GM11168 (cell line): ENCODE results near the gene TAS1R2.
"Not testable (repeated sequence)": the region's sequence is repeated elsewhere in the genome, so short reads cannot be mapped to it uniquely, and the experiment has no call there.

Experiments
- in situ Hi-C: fragments of 300-500 bp; cut with MboI; formaldehyde crosslinking; loops from one replicate; pipeline ENCODE4 v1.12.0; 2022; ENCODE audit warnings: low sequenced_read_pairs; ENCODE audit not compliant: unreplicated experiment

The TAS1R2 gene

DNA sequence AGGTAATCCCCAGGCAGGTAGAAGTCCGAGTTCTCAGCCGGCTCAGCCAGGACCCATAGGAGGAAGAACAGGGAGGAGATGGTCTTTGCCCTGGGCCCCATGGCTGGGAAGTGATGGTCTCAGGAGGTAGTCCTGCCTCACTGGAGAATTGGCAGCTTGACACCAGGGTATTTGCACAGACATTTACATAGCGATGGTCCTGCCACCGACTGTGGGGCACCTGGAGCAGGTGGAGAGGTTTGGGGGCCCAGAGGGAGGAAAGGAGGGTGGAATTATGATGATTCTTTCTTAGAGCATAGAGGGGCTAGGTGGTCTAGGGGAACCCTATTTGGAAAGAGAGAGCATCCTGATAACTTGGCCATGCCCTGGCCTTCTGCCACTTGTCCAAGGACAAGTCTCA, at the start of gene TAS1R2:
TSS of gene TAS1R2 (minus strand) at position 101 of the 400 bp plus-strand sequence. CDS start at position 101, 0 bp downstream.
- in situ Hi-C loops = no loop called here

GRCh38 chr1:18907917-18908845, 48.7 kb upstream of the TAS1R2 start:
- in situ Hi-C loops = loop anchor here (5.0 to 25.0 kb wide), 2 partner anchors 44 to 204 kb away; no protein-coding TSS in a partner anchor

GRCh38 chr1:18907021-18907916, 47.8 kb upstream of the TAS1R2 start:
- in situ Hi-C loops = loop anchor here (5.0 to 25.0 kb wide), 2 partner anchors 45 to 205 kb away; no protein-coding TSS in a partner anchor

DNA sequence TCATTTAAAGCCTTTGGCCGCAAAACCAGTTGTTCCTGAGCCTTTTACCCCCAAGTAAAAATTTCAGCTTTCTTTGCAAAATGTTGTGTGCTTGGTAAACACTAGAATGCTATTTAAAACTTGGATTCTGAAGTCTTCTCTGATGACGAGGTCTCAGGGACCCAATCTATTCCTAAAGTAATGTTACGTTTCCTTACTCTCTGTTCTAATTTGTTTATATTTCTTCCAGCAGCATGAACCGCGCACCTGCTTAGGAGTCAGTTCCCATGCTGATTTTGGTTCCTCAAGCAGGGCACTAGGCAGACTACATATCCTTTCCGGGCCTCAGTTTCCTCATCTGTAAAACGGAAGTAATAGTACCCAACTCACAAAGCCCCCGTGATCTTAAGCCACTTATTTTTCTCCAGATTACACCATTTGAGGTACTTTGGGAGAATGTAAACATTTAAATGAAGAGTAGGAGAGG, 43.9 kb upstream of the TAS1R2 start:
- in situ Hi-C loops = loop anchor here (25.0 kb wide), 1 partner anchor 209 kb away; no protein-coding TSS in a partner anchor

DNA sequence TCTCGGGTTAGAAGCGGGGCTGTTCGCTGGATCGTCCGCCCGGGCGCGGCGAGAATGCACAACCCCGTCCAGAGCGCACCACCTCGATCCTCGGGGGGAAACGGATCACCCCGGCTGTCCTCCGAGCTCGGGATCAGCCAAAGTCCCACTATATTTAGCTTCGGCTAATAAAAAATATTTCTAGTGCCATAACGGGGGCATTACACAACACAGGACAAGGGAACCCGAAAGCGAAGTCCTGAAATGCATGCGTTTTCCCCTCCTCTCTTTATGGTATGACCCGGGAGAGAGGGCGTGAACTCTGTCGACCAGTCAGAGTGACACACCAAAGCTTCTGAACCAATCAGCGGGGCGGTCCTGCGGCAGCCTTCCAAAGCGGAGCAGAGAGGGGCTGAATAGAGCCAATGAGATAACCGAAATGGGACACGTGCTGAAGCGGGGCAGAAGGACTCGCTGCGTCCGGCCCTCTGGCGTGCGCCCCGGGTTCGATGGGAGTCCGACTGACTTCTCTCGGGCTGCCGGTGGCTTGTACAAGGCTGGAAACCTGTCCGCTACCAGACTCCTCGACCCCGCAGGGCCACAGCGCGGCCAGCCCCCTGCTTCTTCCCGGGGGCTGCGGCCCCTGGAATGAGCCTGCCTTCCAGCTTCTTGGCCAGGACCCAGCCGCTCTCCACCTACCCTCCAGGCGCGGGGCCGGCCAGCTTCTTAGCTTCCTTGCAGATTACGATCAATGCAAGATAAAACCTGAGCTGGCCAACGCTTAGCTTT, 43.2 kb upstream of the TAS1R2 start, which contains the start of gene ALDH4A1:
TSS of gene ALDH4A1 (minus strand) at position 33 of the 768 bp plus-strand sequence. CDS start at position 1, 32 bp downstream.
- in situ Hi-C loops = loop anchor here (25.0 kb wide), 1 partner anchor 210 kb away; no protein-coding TSS in a partner anchor

DNA sequence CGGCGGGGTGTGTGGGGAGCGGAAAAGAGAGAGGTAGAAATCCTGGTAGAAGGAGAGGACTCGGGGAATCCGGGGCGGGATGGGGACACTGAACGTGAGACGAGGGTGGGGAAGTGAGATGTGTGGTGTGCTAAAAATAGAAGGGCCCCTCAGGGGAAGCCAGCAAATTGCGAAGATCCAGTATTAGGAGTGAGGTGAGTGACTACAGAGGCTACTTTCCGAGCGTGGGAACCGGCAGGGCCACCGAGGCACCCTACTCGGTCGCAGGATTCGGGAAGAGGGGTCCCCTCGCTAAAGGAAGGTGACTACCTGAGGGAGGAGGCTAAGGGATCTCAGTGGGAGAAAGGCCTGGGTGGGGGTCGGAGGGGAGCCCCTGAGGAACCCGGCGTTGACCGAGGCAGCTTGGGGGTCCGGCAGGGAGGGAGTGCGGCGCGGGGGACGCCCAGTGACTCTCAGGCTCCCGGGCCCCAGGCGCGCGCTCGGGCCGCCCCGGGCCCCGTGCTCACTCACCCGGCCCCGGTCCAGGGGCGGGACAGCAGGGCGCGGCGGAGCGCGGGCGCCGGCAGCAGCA, 42.6 kb upstream of the TAS1R2 start:
- in situ Hi-C loops = loop anchor here (25.0 kb wide), 1 partner anchor 210 kb away; no protein-coding TSS in a partner anchor

- in situ Hi-C loops = loop anchor here (25.0 kb wide), 1 partner anchor 211 kb away; no protein-coding TSS in a partner anchor
These were observed 41.9 kb upstream of the TAS1R2 start for GRCh38 chr1:18901147-18901951.

GRCh38 chr1:18900303-18900841, 40.9 kb upstream of the TAS1R2 start:
- in situ Hi-C loops = loop anchor here (25.0 kb wide), 1 partner anchor 212 kb away; no protein-coding TSS in a partner anchor

- in situ Hi-C loops = loop anchor here (25.0 kb wide), 1 partner anchor 213 kb away; no protein-coding TSS in a partner anchor
These were observed 40.0 kb upstream of the TAS1R2 start for GRCh38 chr1:18899363-18900049.

DNA sequence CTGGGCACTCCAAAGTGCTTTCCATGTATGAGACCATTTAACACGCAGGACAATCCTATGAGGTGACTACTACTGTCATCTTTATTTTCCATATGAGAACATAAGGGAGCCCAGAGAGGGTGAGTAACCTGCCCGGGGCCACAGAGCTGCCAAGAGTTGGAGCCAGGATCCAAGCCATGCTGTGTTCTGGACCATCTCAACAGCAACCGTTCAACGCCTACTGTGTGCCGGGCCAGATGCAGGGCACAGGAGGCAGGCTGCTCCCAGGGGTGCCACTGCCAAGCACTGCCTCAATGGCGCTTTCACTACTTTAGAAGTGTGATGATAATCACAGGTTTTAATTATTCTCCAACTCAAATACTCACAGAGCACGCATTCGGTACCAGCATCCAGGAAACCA, 39.1 kb upstream of the TAS1R2 start:
- in situ Hi-C loops = no loop called here

DNA sequence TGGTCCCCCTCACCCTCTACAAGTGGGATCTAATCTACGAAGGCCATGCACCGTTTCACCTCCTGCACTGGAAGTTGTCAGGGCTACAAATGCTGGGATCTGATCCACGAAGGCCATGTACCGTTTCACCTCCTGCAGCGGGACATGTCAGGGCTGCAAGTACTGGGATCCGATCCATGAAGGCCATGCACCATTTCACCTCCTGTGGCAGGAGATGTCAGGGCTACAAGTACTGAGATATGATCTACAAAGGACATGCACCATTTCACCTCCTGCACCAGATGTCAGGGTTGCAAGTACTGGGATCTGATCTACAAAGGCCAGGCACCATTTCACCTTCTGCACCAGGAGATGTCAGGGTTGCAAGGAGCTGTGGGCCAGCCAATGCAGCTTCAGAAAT, 35.9 kb upstream of the TAS1R2 start:
- in situ Hi-C loops = no loop called here

- in situ Hi-C loops = no loop called here
These were observed 33.7 kb upstream of the TAS1R2 start for GRCh38 chr1:18893120-18893519.

DNA sequence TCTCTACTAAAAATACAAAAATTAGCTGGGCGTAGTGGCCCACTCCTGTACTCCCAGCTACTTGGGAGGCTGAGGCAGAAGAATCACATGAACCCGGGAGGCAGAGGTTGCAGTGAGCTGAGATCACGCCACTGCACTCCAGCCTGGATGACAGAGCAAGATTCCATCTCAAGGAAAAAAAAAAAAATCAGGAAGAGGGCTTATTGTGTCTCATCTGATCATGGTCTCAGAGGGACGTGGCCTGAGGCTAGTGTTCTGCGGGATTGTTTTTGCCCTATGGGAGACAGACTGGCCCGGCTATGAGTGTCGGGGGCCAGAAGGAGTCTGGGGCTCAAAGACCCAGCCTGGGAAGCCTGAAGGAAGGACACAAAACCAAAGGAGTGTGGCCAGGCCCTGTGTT, 32.4 kb upstream of the TAS1R2 start:
- in situ Hi-C loops = not testable (repeated sequence)

DNA sequence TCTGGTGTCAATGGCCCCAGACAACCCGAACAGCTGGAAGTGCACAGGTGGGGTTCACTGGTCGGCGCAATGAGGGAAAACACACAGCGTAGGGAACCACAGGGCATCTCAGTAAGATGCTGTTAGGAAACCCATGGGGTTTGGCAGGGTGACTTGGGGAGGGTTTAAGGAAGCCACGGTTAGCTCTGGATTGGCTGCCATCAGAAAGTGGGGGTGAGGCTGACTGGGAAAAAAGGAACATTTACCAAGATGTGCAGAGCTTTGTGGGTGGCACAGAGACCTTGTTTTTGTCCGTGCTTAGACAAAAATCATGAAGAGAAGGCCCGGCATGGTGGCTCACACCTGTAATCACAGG, 31.9 kb upstream of the TAS1R2 start:
- in situ Hi-C loops = no loop called here

DNA sequence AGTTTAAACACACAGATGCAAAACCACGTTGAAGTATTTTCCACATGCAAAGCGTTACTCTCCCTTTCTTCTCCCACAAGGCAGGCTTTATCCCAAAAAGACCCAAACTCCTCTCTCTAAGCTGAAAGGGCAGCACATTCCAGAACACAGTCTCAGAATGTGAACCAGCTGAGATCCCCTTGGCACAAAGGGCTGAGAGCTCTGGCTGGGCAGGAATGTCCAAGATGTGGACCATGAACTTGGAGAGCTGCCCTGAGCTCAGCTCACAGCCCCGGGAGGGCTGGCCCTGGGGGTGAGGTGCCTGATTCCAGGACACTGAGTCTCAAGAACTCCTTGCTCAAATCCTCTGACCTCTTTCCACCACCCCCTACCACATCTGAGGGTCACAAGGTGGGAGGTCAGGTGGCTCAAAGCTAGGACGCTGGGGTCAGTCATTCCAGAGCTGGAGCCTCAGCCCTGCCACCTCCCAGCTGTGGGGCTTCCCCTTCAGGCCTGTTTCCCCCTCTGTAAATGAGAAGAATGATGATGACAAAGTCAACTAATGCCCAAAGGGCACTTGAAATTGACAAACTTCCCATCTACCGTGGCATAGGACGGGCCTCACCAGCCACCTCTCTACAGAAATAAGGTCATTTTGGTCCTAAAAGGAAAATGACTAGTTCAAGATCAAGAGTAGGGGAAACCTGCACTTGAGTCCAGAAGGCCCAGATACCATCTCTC, 31.4 kb upstream of the TAS1R2 start:
- in situ Hi-C loops = no loop called here

DNA sequence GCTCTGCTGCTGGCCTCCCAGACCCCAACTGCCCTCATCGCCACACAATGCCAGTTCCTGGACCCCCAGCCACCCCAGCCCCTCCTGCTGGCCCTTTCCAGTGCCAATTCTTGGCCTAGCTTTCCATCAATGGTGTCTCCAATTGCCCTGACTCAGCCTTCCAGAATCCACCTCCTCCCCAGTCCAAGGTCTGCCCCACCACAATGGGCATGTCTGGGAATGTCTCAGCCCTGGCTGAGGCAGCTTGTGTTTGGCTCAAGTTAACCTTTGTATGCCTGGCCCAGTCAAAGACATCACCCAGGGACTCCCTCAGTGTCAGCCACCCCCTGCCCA, 26.5 kb upstream of the TAS1R2 start:
- in situ Hi-C loops = no loop called here
